Smooth muscle cell of the brain vasculature (primary cell): ENCODE measurements around the gene FGFR1OP2.
"Not testable (repeated sequence)": the region's sequence is repeated elsewhere in the genome, so short reads cannot be mapped to it uniquely, and the experiment has no call there.

ENCODE experiments used
- DNase-seq: peaks from one replicate; pipeline ENCODE4 v3.0.0-alpha.2; 2012; ENCODE audit warnings: low read depth, low spot score

Gene FGFR1OP2

DNA sequence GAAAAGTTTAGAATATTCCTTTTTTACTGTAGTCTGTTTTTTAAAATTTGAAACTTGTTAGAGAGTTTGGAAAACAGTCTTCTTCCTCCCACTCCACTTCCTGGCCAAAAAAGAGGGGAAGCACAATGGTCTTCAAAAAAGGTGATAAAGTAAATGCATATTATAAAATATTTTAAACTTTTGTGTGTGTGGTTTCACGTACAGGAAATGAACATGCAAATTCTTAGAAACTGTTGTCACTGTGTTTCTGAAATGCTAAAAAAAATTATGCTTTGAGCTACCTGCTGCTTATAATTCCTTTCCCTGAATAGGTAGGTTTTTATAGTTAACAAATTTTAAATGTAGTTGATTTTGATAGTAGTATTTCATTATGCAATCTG lies 2.9 kb downstream of the FGFR1OP2 start:
- DNase-seq = no peak

GRCh38 chr12:26948309-26948708 lies 10.0 kb downstream of the FGFR1OP2 start:
- DNase-seq = no peak

DNA sequence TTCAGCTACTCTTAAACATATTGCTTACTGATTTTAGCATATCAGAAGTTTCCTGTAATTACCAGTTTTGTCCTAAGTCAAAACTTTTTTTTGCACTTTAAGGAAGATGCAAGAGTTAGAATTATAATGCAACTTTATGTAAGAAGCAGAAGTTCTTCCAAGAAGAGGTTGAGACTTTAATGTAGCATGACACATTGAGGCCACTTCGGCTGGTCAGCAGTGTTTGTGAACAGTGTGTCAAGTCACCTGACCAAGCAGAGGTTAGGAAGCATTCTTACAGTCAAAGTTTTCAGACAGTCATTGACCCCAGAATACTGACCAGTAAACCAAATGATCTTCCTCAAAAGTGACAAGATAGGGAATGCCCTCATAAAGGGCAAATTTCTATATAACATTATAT lies 15.2 kb downstream of the FGFR1OP2 start:
- DNase-seq = no peak

DNA sequence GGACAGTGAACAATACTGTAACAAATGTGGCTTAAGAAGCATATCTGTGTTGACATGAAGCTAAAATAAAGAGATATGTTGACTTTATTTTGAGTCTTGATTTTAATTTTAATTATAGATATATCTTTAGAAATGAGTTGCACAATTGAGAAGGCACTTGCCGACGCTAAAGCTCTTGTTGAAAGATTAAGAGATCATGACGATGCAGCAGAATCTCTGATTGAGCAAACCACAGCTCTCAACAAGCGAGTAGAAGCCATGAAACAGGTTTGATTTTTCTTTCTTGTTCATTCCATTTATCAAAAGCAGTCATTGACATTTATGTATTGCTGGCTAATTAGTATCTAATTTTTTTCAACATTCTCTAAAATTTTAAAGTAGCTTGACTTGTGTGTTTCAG lies 15.8 kb downstream of the FGFR1OP2 start:
- no peak for DNase-seq

DNA sequence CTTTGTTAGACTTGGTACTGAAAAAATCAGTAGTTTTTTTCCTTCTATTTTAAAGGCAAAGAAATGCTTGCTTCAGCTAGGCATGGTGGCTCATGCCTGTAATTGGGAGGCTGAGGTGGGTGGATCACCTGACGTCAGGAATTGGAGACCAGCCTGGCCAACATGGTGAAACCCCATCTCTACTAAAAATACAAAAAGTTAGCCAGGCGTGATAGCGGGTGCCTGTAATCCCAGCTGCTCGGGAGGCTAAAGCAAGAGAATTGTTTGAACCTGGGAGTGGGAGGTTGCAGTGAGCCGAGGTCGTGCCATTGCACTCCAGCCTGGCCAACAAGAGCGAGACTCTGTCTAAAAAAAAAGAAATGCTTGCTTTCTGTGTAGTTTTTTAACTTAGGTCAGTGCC lies 23.1 kb downstream of the FGFR1OP2 start:
- not testable (repeated sequence) for DNase-seq

DNA sequence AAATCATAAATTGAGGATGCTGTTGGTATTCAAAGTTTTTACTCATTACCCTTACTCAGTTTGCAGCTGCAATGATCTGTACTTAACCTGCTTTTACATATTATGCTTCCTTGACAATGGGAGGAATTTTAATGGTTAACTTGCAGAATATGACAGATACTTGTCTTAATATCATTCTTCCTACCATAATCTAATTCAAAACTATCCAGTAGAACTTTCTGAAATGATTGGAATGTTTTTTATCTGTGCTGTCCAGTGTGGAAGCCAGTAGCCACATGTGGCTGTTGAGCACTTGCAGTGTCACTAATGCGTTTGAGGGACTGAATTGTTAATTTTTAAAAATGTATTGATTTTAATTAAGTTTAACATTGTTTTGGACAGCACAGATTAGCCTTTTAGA lies 23.5 kb downstream of the FGFR1OP2 start:
- no peak for DNase-seq

DNA sequence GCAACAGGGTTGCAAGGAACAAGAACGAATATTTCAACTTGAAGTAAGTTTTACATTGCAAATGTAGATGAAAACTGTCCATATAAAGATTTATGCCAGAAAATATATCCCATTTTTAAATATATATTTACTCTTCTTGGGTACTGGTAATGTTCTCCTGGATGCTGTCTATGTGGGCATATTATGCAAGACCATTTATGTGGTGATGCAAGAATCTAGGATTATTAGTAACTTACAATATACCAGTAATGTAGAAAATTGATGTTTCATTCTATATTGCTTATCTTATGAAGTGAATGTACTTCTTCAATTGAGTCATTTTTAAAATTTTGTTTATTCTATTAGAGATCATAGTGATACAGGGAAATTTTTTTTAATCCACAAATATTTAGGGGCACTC lies 25.1 kb downstream of the FGFR1OP2 start:
- DNase-seq = no peak

DNA sequence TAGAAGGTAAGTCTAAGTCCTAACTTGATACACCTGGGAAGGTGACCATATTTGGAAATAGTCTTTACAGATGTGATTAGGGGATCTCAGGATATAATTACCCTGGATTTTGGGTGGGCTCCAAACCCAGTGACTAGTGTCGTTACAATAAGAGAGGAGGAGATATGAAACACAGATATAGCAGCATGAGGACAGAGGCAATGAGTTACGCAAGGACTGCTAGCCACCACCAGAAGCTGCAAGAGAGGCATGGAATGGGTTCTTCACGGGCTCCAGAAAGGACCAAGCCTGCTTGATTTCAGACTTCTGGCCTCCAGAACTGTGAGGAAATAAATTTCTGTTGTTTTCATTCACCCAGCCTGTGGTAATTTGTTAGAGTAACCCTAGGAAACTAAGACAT lies 28.6 kb downstream of the FGFR1OP2 start:
- DNase-seq = no peak

- no peak for DNase-seq
Observed at GRCh38 chr12:26970136-26970535, 31.9 kb downstream of the FGFR1OP2 start.

GRCh38 chr12:26971963-26972362 lies 33.7 kb downstream of the FGFR1OP2 start:
- no peak for DNase-seq

DNA sequence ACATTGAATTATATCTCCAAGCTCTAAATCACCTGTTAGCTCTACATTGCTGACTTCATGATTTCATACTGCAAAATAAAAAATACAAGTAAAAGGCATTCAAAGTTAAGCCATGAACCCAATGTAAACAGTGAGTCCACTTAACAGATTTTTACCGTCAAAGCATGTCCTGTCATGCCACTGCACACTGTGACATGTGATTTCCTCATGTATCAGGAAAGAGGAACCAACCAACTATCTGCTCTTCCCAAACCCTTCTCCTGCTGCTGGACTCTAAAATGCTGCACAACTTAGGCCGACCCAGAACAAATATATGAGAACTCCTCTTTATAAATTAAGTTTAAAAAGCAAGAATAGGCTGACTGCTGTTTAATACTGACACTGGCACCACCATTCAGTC lies 38.4 kb downstream of the FGFR1OP2 start:
- DNase-seq = no peak

DNA sequence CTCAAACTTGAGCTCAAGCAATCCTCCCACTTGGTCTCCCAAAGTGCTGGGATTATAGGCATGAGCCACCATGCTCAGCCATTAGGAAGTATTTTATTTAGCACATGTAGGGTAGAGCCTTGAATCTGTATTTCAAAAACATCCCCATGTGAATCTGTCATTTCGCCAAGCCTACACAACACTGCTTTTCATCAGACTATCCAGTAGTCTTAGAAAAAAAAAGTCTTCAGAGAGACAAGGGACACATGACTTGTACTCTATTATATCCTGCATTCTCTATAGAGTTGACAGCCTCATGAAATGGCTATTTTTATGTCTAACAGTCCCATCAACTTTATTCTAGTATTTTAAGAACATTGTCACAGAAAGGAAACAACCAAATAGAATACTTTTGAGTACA lies 40.5 kb downstream of the FGFR1OP2 start:
- no peak for DNase-seq

- no peak for DNase-seq
Observed at GRCh38 chr12:26979733-26980132, 41.5 kb downstream of the FGFR1OP2 start.

DNA sequence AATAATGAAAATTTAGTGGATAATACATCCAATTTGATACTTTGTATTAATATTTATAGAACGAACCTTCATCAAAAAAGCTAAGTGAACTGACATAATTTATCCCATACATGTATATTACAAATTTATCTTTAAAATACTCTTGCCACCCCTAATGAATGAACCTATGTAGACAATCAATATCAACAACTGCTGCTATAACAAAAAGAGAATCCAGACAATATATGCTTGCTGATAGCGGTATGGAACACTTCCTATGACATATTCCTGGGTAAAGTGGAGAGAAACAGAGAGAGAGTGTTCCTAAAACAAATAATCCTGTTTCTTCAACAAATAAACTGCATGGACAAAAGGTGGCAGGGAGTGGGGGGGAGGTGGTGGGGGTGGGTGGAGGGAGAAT lies 44.6 kb downstream of the FGFR1OP2 start:
- no peak for DNase-seq

DNA sequence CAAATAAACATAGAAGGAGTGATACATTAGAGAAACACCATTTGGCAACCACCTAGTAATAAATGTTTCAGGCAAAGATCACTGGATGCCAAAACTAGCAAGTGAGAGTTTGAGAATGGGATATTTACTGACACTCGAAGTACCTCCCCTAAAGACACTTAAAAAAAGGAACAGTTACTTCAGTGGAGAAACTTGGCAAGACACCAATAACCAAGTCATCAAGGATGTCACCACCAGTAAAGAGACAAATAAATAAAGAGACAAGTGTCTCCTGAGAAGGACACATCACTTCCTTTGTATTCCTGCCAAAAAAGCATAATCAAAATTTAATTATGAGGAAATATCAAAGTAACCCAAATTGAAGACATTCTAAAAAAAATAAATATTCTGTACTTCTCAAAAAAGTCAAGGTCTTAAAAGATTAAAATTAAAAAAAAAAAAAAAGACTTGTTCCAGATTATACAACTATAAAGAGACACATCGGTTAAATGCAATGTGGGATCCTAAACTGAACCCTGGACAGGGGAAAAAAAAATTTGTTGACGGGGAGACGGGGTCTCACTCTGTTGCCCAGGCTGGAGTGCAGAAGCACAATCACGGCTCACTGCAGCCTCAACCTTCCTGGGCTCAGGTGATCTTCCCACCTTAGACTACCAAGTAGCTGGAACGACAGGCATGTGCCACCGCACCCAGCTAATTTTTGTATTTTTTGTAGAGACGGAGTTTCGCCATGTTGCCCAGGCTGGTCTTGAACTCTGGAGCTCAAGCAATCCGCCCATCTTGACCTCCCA lies 49.6 kb downstream of the FGFR1OP2 start:
- no peak for DNase-seq

GRCh38 chr12:26988703-26989102 lies 50.4 kb downstream of the FGFR1OP2 start:
- no peak for DNase-seq

DNA sequence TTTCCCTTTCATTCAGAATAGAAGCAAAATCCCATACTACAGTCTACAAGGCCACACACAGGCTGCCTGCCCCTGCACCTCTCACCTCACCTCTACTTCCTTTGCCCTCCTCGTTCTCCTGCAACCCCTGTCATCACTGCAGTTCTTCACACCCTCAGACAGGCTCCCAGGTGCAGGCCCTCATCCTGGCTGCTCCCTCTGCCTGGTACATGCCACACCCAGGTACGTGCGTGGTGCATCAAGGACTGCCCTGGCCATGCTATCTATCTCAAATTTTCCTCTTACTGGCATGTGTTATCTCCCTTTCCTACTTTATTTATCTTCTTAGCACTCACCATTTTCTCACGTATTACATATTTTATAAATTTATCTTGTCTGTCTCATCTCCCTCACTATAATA lies 51.6 kb downstream of the FGFR1OP2 start:
- DNase-seq = no peak

DNA sequence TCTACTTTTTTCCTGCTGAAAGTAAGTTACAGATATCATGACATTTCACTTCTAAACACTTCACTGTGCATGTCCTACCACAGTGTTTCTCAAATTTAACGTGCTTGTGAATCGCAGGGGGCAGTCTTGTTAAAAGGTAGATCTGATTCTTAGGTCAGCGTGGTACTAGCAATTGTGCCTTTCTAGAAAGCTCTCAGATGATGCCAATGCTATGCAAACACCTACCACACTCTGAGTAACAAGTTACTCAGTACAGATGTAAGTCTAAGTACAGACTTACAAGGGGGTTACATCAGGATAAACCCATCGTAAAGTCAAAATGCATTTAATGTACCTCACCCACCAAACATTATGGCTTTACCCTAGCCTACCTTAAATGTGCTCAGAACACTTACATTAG lies 53.6 kb downstream of the FGFR1OP2 start:
- no peak for DNase-seq

GRCh38 chr12:26994109-26994508 lies 55.8 kb downstream of the FGFR1OP2 start:
- DNase-seq = no peak

GRCh38 chr12:26995706-26996105 lies 57.4 kb downstream of the FGFR1OP2 start:
- DNase-seq = no peak

DNA sequence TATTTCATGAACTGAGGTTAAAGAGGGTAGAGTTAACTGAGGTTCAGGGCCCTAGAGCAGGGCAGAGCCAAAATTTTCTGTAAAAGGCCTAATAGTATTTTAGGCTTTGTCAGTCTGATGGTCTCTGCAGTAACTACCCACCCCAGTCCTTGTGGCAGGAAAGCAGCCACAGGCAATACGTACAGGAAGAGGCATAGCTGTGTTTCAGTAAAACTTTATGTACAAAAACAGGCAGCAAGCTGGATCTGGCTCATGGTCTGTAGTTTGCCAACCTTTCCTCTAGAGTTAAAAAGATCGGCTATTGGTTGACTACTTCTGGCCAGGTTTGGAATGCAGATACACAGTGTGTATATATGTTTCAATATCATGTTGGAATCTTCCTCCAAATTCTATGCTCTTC lies 58.7 kb downstream of the FGFR1OP2 start:
- DNase-seq = no peak

DNA sequence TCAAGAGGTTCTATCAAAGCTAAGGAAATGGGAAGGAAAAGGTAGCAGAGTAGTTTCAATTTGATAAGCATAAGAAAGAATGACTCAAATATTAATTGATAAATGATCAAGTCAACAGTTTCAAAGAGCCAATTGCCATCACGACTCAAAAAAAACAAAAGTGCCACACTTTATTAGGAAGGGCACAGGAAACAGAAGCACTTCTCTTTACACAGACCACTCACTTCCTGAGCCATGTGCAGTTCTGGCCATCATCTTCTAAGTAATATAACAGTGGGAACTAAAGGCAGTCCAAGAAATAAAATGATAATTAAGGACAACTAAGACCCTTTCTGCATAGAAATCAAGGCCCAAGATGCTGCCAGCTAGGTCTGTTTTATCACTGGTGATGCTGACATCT lies 62.7 kb downstream of the FGFR1OP2 start:
- no peak for DNase-seq

GRCh38 chr12:27001663-27002062 lies 63.4 kb downstream of the FGFR1OP2 start:
- DNase-seq = no peak

- no peak for DNase-seq
Observed at GRCh38 chr12:27002141-27002540, 63.9 kb downstream of the FGFR1OP2 start.
